LNCaP clone FGC (cell line): Measurements from ENCODE around the gene AP4M1.
A peak's percentile ranks its signal among the peaks of the same experiment; 100 is the strongest.

Experiments
- DNase-seq: peaks from one replicate; pipeline ENCODE4 v3.0.0-alpha.2; 2011; ENCODE audit warnings: low read depth
- H3K4me3 ChIP-seq: 2 replicates; pipeline ENCODE4 v1.5.1; 2011; ENCODE audit warnings: mild to moderate bottlenecking, low read depth, low read length, control low read depth
- TF ChIP-seq, protein P1 (sequence below): IDR thresholded peaks from 2 replicates; pipeline ENCODE4 v1.5.1; 2012; ENCODE audit warnings: mild to moderate bottlenecking; ENCODE audit not compliant: control insufficient read depth, insufficient read depth; ENCODE audit errors: extremely low read depth

AP4M1 gene

DNA sequence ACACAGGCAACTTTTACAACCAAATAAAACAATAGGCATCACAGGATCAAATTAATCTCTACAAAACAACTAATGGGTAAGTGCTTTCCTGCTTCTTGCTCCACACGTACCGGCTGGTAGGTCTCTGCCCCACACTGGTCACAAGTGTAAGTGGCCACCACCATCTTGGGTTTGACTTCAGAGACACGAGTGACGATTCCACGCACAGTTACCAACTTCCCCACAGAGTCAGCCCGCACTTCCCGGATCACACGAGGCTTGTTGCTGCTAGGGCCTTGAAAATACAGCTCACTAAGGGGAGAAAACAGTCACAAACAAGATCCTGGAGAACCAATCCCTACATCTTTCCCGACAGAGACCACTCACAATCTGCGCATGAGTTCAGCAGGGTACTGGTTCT is 2.5 kb upstream of the AP4M1 start:
- TF ChIP-seq, protein P1, sequence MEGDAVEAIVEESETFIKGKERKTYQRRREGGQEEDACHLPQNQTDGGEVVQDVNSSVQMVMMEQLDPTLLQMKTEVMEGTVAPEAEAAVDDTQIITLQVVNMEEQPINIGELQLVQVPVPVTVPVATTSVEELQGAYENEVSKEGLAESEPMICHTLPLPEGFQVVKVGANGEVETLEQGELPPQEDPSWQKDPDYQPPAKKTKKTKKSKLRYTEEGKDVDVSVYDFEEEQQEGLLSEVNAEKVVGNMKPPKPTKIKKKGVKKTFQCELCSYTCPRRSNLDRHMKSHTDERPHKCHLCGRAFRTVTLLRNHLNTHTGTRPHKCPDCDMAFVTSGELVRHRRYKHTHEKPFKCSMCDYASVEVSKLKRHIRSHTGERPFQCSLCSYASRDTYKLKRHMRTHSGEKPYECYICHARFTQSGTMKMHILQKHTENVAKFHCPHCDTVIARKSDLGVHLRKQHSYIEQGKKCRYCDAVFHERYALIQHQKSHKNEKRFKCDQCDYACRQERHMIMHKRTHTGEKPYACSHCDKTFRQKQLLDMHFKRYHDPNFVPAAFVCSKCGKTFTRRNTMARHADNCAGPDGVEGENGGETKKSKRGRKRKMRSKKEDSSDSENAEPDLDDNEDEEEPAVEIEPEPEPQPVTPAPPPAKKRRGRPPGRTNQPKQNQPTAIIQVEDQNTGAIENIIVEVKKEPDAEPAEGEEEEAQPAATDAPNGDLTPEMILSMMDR = no peak
- H3K4me3 ChIP-seq = peak overlapping the region; percentile 64; the same call in 1 of the 2 replicates
- no peak for DNase-seq

DNA sequence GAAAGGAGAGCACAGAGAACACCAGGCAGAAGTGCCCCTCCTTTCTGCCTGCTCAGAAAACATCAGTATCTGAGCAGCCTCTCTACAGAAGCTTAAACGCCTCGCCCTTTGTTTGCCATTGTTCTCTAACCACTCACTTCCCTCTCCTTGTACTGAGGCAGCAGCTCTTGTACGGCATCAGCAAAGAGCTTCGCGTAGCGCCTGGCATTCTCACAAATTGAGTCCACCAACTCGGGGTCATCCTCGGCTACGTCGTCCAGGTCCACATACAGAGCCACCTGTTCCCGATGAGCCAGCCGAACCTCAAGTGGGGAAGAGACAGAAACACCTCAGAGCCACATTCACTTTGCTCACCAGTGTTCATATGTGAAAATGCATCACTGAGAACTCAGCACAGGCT is 2.0 kb upstream of the AP4M1 start:
- TF ChIP-seq, protein P1 = no peak
- no peak for DNase-seq
- peak overlapping the region; percentile 64 for H3K4me3 ChIP-seq

DNA sequence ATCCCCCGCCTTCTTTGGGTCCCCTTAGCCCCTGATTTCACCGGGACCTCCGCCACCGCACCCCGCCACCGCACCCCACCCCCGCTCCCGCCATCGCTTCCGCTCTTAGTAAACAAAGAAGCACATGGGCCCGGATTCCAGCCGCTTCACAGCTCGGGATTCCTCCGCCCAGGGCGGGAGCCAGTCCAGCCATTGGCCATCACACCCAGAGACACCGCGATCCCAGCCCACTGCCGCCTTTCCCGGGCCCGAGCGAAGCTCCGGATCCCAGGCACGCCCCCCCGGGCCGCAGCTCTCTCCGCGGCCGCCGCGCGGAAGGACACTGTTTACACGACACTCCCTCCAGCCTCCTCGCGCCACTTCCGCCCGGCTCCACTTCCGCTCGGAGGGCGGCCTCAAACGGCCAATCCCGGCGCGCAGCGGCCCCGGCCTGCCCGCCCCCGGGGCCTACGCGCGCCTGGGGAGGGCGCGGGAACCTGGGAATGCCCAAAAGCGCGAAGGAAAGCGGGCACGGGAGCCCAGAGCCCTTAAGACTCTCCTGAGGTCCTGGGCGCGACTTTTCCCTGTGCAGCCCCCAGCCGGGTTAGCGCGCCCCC is 925 bp upstream of the AP4M1 start:
- peak; percentile 97 for DNase-seq
- TF ChIP-seq, protein P1 = no peak

DNA sequence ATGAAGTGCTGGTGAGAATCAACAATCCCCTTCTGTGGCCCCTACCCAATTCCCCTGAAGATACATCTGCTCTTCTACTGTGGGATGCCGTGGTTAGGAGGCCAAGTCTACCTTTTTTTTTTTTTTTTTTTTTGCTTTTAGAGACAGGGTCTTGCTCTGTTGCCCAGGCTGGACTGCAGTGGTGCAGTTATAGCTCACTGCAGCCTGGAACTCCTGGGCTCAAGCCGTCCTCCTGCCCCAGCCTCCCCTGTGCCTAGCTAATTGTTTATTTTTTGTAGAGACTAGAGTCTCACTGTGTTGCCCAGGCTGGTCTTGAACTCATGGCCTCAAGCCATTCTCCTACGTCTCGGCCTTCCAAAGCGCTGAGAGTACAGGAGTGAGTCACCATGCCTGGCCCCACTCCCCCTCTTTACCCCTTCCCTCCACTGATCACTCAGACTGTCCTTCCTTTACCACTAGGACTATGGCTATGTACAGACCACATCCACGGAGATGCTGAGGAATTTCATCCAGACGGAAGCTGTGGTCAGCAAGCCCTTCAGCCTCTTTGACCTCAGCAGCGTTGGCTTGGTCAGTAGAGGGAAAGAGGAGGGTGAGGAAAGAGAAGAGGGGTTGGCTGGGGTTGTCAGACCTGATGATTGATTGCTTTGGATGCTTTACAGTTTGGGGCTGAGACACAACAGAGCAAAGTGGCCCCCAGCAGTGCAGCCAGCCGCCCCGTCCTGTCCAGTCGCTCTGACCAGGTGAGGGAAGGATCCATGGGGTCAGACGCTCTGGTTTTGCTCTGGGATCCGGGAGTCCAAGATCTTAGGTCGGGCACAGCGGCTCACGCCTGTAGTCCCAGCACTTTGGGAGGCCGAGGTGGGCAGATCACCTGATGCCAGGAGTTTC is 1.8 kb downstream of the AP4M1 start:
- DNase-seq = no peak
- TF ChIP-seq, protein P1 = no peak
- H3K4me3 ChIP-seq = peak overlapping the region; percentile 64

More for the DNA sequence above, 925 bp upstream of the AP4M1 start:
- H3K4me3 ChIP-seq = peak overlapping the region; percentile 64

DNA sequence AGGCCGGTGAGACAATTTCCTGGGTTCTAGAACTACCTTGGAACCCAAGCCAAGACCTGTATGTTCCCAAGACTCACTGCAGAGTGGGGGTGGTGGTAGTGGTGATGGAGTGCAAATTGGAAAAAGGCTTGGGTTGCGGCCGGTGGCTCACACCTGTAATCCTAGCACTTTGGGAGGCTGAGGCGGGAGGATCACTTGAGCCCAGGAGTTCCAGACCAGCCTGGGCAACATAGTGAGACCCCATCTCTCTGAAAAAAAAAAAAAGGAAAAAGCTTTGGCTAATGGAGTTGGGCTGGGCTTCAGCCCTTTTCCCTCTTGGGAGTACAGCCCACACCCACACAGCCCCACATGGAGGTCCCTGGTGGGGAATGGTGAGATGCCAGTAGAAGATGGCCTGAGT is 4.1 kb downstream of the AP4M1 start:
- no peak for DNase-seq
- no peak overlapping the region for H3K4me3 ChIP-seq
- TF ChIP-seq, protein P1 = no peak

DNA sequence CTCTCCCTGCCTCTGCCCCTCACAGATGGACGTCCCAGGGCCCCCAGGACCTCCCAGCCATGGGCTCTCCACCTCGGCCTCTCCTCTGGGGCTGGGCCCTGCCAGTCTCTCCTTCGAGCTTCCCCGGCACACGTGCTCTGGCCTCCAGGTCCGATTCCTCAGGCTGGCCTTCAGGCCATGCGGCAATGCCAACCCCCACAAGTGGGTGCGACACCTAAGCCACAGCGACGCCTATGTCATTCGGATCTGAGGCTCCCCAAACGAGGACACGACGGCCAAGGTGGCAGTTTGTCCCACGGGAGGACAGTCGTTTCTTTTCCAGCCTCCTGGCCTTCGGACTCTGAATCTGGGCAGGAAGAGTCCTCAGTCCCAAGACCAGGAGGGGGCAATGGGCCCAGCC is 5.2 kb downstream of the AP4M1 start:
- no peak overlapping the region for H3K4me3 ChIP-seq
- no peak for DNase-seq
- TF ChIP-seq, protein P1 = no peak
